HCT116 (cell line): ENCODE data around the gene SLC44A1. TPM values are rescaled to one million over a fixed set of nuclear protein-coding genes. Genes with fewer than 3 reads are reported as not detected.

Experiments
- ATAC-seq: fragments of 200-7000 bp; cut with Tn5 transposase; 2 replicates; pipeline ENCODE4 v1.9.1; 2020; ENCODE audit warnings: mild to moderate bottlenecking, moderate library complexity
- BruUV-seq: library from RNA; stranded (reverse); fragments of 400-500 nt; replicated peaks from 2 replicates; lab custom pipeline; 2021; lab: Mats Ljungman, UMichigan
- CTCF ChIA-PET: fragments of 300-600 bp; sonication (Branson Sonifier 250); formaldehyde crosslinking; loops from one replicate; lab custom pipeline; 2021; ENCODE audit warnings: antibody characterized with exemption; lab: Charles Lee
- POLR2A ChIA-PET: fragments of 300-600, 350-600 bp; sonication (Branson Sonifier 250); formaldehyde crosslinking; loops from one replicate; lab custom pipeline; 2021; ENCODE audit warnings: antibody characterized with exemption; lab: Charles Lee
- RAD21 ChIA-PET, 2 experiments: fragments of 300-600 bp; sonication (Branson Sonifier 250); formaldehyde crosslinking; loops; one replicate each; lab custom pipeline; 2023; ENCODE audit warnings: low total read pairs in 2 of 2; ENCODE audit not compliant: uncharacterized antibody in 2 of 2, unreplicated experiment in 2 of 2, low non-redundant PET in 1 of 2; lab: Charles Lee
- DNase-seq: peaks from one replicate; pipeline ENCODE4 v3.0.0-alpha.2; 2010; ENCODE audit warnings: low read depth, low spot score
- H2AFZ ChIP-seq: fragments of 200-600 bp; shearing (Covaris generic), sonication (generic); 2 replicates; pipeline ENCODE4 v1.6.1; 2017; ENCODE audit warnings: low read depth, mixed run types, mixed read lengths, antibody characterized with exemption, low read length; ENCODE audit not compliant: poor library complexity, severe bottlenecking
- H3K27ac ChIP-seq: 2 replicates; pipeline ENCODE4 v1.5.1; 2012; ENCODE audit warnings: low read depth, low read length
- H3K27me3 ChIP-seq: fragments of 200-600 bp; sonication (generic); 2 replicates; pipeline ENCODE4 v1.6.1; 2016; ENCODE audit warnings: mixed run types, low read length, mixed read lengths; ENCODE audit not compliant: insufficient read depth
- H3K36me3 ChIP-seq, 2 experiments: fragments of 200-500 bp in 1 of 2; fragments of 200-600 bp in 1 of 2; sonication (Bioruptor generic) in 1 of 2; sonication (generic) in 1 of 2; 2 replicates each; pipeline versions ENCODE4 v1.5.1 to v1.6.1; 2014 to 2016; ENCODE audit warnings: low read length in 2 of 2, inconsistent platforms in 1 of 2, mixed read lengths in 1 of 2, mixed run types in 1 of 2; ENCODE audit not compliant: insufficient read depth in 2 of 2, control insufficient read depth in 1 of 2
- H3K4me1 ChIP-seq, 2 experiments: fragments of 200-600 bp in 1 of 2; sonication (generic) in 1 of 2; 2 replicates each; pipeline versions ENCODE4 v1.5.1 to v1.6.1; 2012 to 2017; ENCODE audit warnings: low read length in 2 of 2, inconsistent platforms in 1 of 2, mild to moderate bottlenecking in 1 of 2, mixed read lengths in 1 of 2, mixed run types in 1 of 2, moderate library complexity in 1 of 2; ENCODE audit not compliant: insufficient read depth in 2 of 2, control insufficient read depth in 1 of 2
- H3K4me2 ChIP-seq: fragments of 200-600 bp; sonication (generic); 2 replicates; pipeline ENCODE4 v1.6.1; 2017; ENCODE audit warnings: mixed run types, low read length, mixed read lengths
- H3K4me3 ChIP-seq, 2 experiments: fragments of 200-600 bp in 1 of 2; sonication (generic) in 1 of 2; replicated peaks in 1 of 2; 2 replicates each; pipeline ENCODE4 v1.5.1; 2011 to 2016; ENCODE audit warnings: low read length in 2 of 2, control low read depth in 1 of 2, low read depth in 1 of 2, mild to moderate bottlenecking in 1 of 2, mixed read lengths in 1 of 2, mixed run types in 1 of 2
- H3K79me2 ChIP-seq: fragments of 200-600 bp; sonication (generic); 2 replicates; pipeline ENCODE4 v1.6.1; 2017; ENCODE audit warnings: mild to moderate bottlenecking, mixed run types, low read length, moderate library complexity, mixed read lengths; ENCODE audit not compliant: insufficient read depth
- H3K9ac ChIP-seq: fragments of 200-600 bp; sonication (generic); 2 replicates; pipeline ENCODE4 v1.6.1; 2016; ENCODE audit warnings: low read length, mixed read lengths
- H3K9me2 ChIP-seq: fragments of 200-600 bp; sonication (generic), shearing (Covaris generic); 2 replicates; pipeline ENCODE4 v1.6.1; 2017; ENCODE audit warnings: mixed run types, mild to moderate bottlenecking, moderate library complexity; ENCODE audit not compliant: insufficient read depth
- H3K9me3 ChIP-seq, 2 experiments: fragments of 200-500 bp in 1 of 2; fragments of 200-600 bp in 1 of 2; sonication (Bioruptor generic) in 1 of 2; sonication (generic) in 1 of 2; 2 replicates each; pipeline ENCODE4 v1.6.1; 2014 to 2017; ENCODE audit warnings: low read length in 2 of 2, mixed read lengths in 2 of 2, inconsistent platforms in 1 of 2, low read depth in 1 of 2, mild to moderate bottlenecking in 1 of 2, mixed run types in 1 of 2, moderate library complexity in 1 of 2; ENCODE audit not compliant: control insufficient read depth in 1 of 2, insufficient read depth in 1 of 2
- H4K20me1 ChIP-seq: fragments of 200-600 bp; sonication (generic), shearing (Covaris generic); 2 replicates; pipeline ENCODE4 v1.6.1; 2017; ENCODE audit warnings: mixed run types, mild to moderate bottlenecking, moderate library complexity; ENCODE audit not compliant: insufficient read depth
- CBX3 ChIP-seq: IDR thresholded peaks from 2 replicates; pipeline ENCODE4 v1.6.1; 2012; ENCODE audit warnings: low read depth
- CEBPB ChIP-seq: IDR thresholded peaks from 2 replicates; pipeline ENCODE4 v1.6.1; 2012; ENCODE audit warnings: low read depth
- CTCF ChIP-seq, 3 experiments: fragments of 200-600 bp in 1 of 3; sonication (generic) in 1 of 3; IDR thresholded peaks in 2 of 3; conservative IDR thresholded peaks in 1 of 3; 2 replicates each; pipeline ENCODE4 v1.5.1; 2012 to 2017; ENCODE audit warnings: low read depth in 2 of 3, low read length in 2 of 3, antibody characterized with exemption in 1 of 3, borderline replicate concordance in 1 of 3, control low read depth in 1 of 3, mild to moderate bottlenecking in 1 of 3, mixed read lengths in 1 of 3, mixed run types in 1 of 3, moderate library complexity in 1 of 3; ENCODE audit not compliant: insufficient read depth in 1 of 3
- EGR1 ChIP-seq: IDR thresholded peaks from 2 replicates; pipeline ENCODE4 v1.6.1; 2012; ENCODE audit warnings: low read depth
- FOSL1 ChIP-seq: IDR thresholded peaks from 2 replicates; pipeline ENCODE4 v1.6.1; 2012; ENCODE audit warnings: low read depth
- JUND ChIP-seq: IDR thresholded peaks from 2 replicates; pipeline ENCODE4 v1.6.1; 2012
- MAX ChIP-seq: IDR thresholded peaks from 2 replicates; pipeline ENCODE4 v1.6.1; 2012
- POLR2AphosphoS5 ChIP-seq: IDR thresholded peaks from 2 replicates; pipeline ENCODE4 v1.6.1; 2011; ENCODE audit warnings: mild to moderate bottlenecking, low read depth, low read length, moderate library complexity
- RAD21 ChIP-seq: IDR thresholded peaks from 2 replicates; pipeline ENCODE4 v1.6.1; 2012; ENCODE audit warnings: low read depth, mild to moderate bottlenecking
- SRF ChIP-seq: IDR thresholded peaks from 2 replicates; pipeline ENCODE4 v1.6.1; 2012; ENCODE audit warnings: low read depth
- TCF7L2 ChIP-seq: IDR thresholded peaks from 2 replicates; pipeline ENCODE4 v1.7.0; 2011; ENCODE audit warnings: borderline replicate concordance, inconsistent platforms; ENCODE audit not compliant: insufficient read depth, insufficient read length; ENCODE audit errors: extremely low read depth
- ZFX ChIP-seq: fragments of 450-650 bp; IDR thresholded peaks from 2 replicates; pipeline ENCODE4 v1.6.1; 2017
- ZNF274 ChIP-seq: fragments of 200-500 bp; sonication (Bioruptor generic); IDR thresholded peaks from 2 replicates; pipeline ENCODE4 v1.6.1; 2014; ENCODE audit warnings: mild to moderate bottlenecking, low read depth, low read length, inconsistent platforms
- intact Hi-C: fragments of 100-400 bp; cut with micrococcal nuclease; formaldehyde crosslinking; loops from 2 replicates; pipeline ENCODE4 v1.10.0; 2022
- total RNA-seq: library from RNA; stranded (reverse); gene quantifications from one replicate; pipeline ENCODE4 v1.2.1, GENCODE V29; 2021; ENCODE audit not compliant: unreplicated experiment
- TF ChIP-seq, protein P1 (sequence below): IDR thresholded peaks from 2 replicates; pipeline ENCODE4 v1.6.1; 2011; ENCODE audit warnings: mild to moderate bottlenecking, low read length, moderate library complexity; ENCODE audit not compliant: insufficient replicate concordance; ENCODE audit errors: extremely low read depth

SLC44A1 gene
- total RNA-seq, 1 experiment from 2014 or later = 44.1 TPM

GRCh38 chr9:105355781-105356180, 111.3 kb downstream of the SLC44A1 start:
- Histone ChIP-seq H3K27me3 (no peaks in the 10 kb centered on the region), H3K27ac (no peak overlapping the region), H3K79me2 (no peaks in the 10 kb centered on the region), H3K36me3 (no peaks in the 10 kb centered on the region), H3K9me2 (no peaks in the 10 kb centered on the region), H3K9me3 (no peaks in the 10 kb centered on the region), H3K9ac (no peak overlapping the region), H3K4me3 (no peak overlapping the region), H2AFZ (no peak overlapping the region), H4K20me1 (no peaks in the 10 kb centered on the region), H3K4me2 (no peak overlapping the region), H3K4me1 (no peaks in the 10 kb centered on the region)
- no peak for TF ChIP-seq POLR2AphosphoS5
- no peak for TF ChIP-seq TCF7L2
- TF ChIP-seq CBX3 = no peak
- TF ChIP-seq CTCF (IDR thresholded peaks at IDR 0.05 in 2 of 3, conservative IDR thresholded peaks at IDR 0.05 in 1 of 3; ENCODE audit: borderline replicate concordance in 1 of 3, insufficient read depth in 1 of 3, low read depth in 2 of 3, low read length in 2 of 3) = no peak
- TF ChIP-seq SRF = no peak
- TF ChIP-seq ZNF274 = no peak
- no TSS peak for BruUV-seq
- intact Hi-C loops = no loop called here
- DNase-seq (no peak), ATAC-seq (no peak; the same call in 1 of the 2 replicates)
- ChIA-PET POLR2A (no interaction called here), RAD21 (no interaction called here), CTCF (no interaction called here)

DNA sequence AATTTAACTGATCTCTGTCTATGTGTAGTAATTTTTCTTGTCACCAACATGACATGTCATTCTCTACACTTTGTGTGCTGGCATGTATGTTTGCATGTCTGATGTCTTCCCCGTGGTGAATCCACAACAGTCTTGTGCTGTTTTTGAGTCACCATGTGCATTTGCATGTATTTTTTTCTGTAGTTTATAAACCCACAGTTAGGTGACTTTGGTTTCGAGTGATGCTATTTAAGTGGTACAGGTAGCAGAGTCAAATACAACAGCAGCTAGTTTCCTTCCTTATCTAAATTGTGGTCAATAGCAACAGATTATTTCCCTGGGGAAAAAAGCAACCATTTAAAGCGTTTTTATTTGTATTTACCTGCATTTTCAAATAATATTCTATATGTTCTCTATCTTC, 113.5 kb downstream of the SLC44A1 start:
- Histone ChIP-seq H3K9me2 (no peaks in the 10 kb centered on the region), H2AFZ (no peak overlapping the region), H3K4me3 (no peak overlapping the region), H3K9me3 (no peaks in the 10 kb centered on the region), H3K4me2 (no peak overlapping the region), H3K79me2 (no peaks in the 10 kb centered on the region), H3K9ac (no peak overlapping the region), H3K4me1 (no peaks in the 10 kb centered on the region), H3K27me3 (no peaks in the 10 kb centered on the region), H3K27ac (no peak overlapping the region)
- CTCF ChIA-PET = no interaction called here
- no peak for ATAC-seq
- intact Hi-C loops = no loop called here
- RAD21 ChIA-PET = no interaction called here
- POLR2A ChIA-PET = no interaction called here
- no peak for DNase-seq
- TF ChIP-seq, protein P1, sequence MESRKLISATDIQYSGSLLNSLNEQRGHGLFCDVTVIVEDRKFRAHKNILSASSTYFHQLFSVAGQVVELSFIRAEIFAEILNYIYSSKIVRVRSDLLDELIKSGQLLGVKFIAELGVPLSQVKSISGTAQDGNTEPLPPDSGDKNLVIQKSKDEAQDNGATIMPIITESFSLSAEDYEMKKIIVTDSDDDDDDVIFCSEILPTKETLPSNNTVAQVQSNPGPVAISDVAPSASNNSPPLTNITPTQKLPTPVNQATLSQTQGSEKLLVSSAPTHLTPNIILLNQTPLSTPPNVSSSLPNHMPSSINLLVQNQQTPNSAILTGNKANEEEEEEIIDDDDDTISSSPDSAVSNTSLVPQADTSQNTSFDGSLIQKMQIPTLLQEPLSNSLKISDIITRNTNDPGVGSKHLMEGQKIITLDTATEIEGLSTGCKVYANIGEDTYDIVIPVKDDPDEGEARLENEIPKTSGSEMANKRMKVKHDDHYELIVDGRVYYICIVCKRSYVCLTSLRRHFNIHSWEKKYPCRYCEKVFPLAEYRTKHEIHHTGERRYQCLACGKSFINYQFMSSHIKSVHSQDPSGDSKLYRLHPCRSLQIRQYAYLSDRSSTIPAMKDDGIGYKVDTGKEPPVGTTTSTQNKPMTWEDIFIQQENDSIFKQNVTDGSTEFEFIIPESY = no peak
- TF ChIP-seq JUND = no peak
- TF ChIP-seq CBX3 = no peak
- TF ChIP-seq EGR1 = no peak
- no peak for TF ChIP-seq MAX
- TF ChIP-seq ZFX = no peak
- TF ChIP-seq RAD21 = no peak
- TF ChIP-seq FOSL1 = no peak
- no peak for TF ChIP-seq CEBPB
- TF ChIP-seq, all 23 proteins: peak for 0
- Histone ChIP-seq H3K36me3 (no peaks in the 10 kb centered on the region), H4K20me1 (no peaks in the 10 kb centered on the region)
- no TSS peak for BruUV-seq
